A375 (cell line): ENCODE measurements around the gene SFT2D2. TPM values are rescaled to one million over a fixed set of nuclear protein-coding genes. Genes with fewer than 3 reads are reported as not detected.

Source experiments
- small RNA-seq: library from RNA; depleted of rRNA; stranded (forward); fragments of <200 nt; gene quantifications from one replicate; pipeline ENCODE3, GENCODE V24; 2014
- total RNA-seq: library from RNA; depleted of rRNA; stranded (reverse); fragments of >200 nt; shearing (Covaris generic); gene quantifications from 2 replicates; pipeline ENCODE4 v1.2.3, GENCODE V29; 2014; rRNA removed

Gene SFT2D2
- total RNA-seq: 38.2 and 44.0 TPM in 2 replicates

DNA sequence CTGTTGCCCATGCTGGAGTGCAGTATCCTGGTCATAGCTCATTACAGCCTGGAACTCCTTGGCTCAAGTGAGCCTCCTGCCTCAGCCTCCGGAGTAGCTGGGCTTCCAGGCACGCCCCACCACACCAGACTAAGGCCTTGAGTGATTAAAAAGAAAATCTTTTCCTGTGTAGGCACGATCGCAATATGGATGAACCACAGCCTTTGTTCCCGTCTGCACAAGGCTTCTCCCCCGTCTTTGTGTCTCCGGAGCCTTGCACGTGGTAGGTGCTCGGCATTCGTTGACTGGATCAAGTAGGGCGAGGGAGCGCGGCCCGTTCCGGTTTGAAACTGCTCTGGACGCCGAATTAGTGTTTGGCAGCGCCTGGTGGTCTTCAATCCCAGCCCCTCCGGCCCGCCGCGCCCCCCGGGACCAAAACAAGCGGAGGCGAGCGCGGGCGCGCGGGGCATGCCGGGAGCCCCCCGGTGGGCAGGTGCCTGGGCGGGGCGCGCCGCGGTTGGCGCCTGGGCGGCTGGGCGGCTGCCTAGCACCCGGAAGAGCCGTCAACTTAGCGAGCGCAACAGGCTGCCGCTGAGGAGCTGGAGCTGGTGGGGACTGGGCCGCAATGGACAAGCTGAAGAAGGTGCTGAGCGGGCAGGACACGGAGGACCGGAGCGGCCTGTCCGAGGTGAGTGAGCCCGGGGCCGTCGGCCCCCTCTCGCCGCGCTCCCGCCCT, at the start of gene SFT2D2:
SFT2D2 (plus strand) TSS at position 529 of the 715 bp plus-strand sequence; CDS start at position 605, 76 bp downstream.

DNA sequence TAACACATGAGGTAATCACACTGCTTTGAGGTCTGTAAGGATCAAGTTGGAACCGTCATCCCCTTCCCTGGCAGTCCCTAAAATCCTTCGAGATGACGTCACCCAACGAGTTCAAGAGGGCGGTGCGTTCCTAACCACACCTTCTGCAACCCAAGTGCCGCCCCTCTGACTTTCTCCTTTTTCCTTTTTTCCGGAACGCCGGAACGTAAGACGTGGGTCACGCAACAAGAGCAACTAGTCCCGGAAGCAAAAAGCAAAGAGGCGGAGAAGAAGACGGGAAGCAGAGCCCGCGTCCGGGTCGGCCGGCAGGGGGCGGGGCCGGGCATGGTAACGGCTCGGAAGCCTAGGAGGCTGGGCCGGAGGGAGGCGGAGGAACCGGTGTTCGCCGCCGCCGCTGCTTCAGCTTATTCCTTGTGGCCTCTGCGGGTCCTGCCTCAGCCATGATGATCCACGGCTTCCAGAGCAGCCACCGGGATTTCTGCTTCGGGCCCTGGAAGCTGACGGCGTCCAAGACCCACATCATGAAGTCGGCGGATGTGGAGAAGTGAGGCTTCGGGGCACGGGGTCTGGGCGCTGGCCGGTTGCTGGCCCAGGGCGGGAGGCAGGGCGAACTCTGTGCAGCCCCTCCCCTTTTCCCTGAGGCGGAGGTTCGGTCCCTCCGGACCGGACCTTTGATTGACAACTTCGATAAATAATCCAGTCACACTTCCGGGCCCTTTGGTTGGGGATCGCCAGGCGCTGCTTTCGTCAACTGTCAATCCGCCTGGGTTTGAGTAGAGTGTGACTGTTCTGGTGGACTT, 47.0 kb upstream of the SFT2D2 start, which contains the start of gene TIPRL:
TIPRL (plus strand) TSS at position 325 of the 800 bp plus-strand sequence; CDS start at position 441, 116 bp downstream.

DNA sequence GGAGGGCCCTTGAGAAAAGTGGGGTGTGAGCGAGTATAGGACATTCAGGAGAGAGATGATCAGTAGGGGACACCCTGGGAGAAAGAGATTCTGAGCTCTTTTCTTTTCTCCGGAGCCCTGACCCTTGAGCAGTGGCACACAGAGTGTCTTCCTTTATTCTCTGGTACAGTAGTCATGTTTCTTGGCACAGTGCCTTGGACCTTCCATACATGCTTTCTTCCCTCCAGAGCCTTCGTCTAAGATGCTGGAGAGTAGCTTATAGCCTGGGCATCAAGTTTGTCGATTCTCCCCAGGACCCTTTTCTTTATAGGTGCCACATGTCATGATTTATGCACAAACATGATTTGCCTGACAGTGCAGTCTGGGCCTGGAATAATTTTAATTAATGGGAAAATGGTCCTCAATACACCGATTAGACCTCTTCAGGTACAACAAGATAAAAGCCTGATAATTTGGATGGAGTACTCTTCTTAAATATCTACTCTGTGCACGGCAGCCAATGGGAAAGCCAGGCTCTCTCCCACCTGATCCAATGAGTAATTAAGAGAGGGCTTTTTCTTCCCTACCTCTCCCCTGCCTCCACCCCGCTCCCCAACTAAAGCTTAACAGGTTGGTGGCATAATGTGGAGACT, 54.6 kb downstream of the SFT2D2 start, which contains the start of gene TBX19:
TBX19 (plus strand) TSS at position 582 of the 632 bp plus-strand sequence. CDS start 214 bp downstream, outside the sequence.

Small RNA genes within 50 kb of the gene (small RNA-seq; reads per million reads assigned to genes)
- gene AL021397.1 (not detected), gene RNU6-1310P (not detected)

Other genes with a start within 250 kb of the SFT2D2 start
- gene GPR161, start 89.1 kb upstream of the SFT2D2 start, total RNA-seq: 8.9 and 9.9 TPM in 2 replicates
- gene TIPRL, start 47.0 kb upstream of the SFT2D2 start, total RNA-seq: 80.7 and 94.4 TPM in 2 replicates
- gene TBX19, start 54.9 kb downstream of the SFT2D2 start, total RNA-seq: 0.98 and 1.0 TPM in 2 replicates